Vagina (tissue), 2 donors: ENCODE measurements around the gene TMEM243. TPM values are rescaled to one million over a fixed set of nuclear protein-coding genes. Genes with fewer than 3 reads are reported as not detected.

Experiments used
- DNase-seq, 2 donors: peaks; one replicate each; pipeline ENCODE4 v3.0.0-alpha.2; 2017; ENCODE audit errors: extremely low spot score in 2 of 2
- H3K27ac ChIP-seq: fragments of 200-600 bp; sonication (generic); one replicate; pipeline ENCODE4 v1.5.1; 2019
- H3K27me3 ChIP-seq: fragments of 200-600 bp; sonication (generic); one replicate; pipeline ENCODE4 v1.5.1; 2019
- H3K36me3 ChIP-seq, 2 donors: fragments of 200-600 bp; sonication (generic); one replicate each; pipeline ENCODE4 v1.5.1; 2017 to 2019
- H3K4me1 ChIP-seq: fragments of 200-600 bp; sonication (generic); one replicate; pipeline ENCODE4 v1.5.1; 2019
- H3K4me3 ChIP-seq, 2 donors: fragments of 200-600 bp; sonication (generic); 1 replicate in 1 of 2; 2 replicates in 1 of 2; pipeline ENCODE4 v1.5.1; 2016 to 2019
- H3K9me3 ChIP-seq: fragments of 200-600 bp; sonication (generic); one replicate; pipeline ENCODE4 v1.5.1; 2019
- CTCF ChIP-seq, 3 experiments: fragments of 450-650 bp in 2 of 3; fragments of 200-600 bp in 1 of 3; sonication (generic) in 1 of 3; IDR thresholded peaks; one replicate each; pipeline ENCODE4 v1.5.1; 2017 to 2019; ENCODE audit warnings: antibody characterized with exemption in 3 of 3, mild to moderate bottlenecking in 2 of 3, moderate library complexity in 2 of 3
- POLR2A ChIP-seq, 2 donors: fragments of 450-650 bp; IDR thresholded peaks; one replicate each; pipeline ENCODE4 v1.6.1; 2017; ENCODE audit warnings: antibody characterized with exemption in 2 of 2, mild to moderate bottlenecking in 2 of 2, moderate library complexity in 2 of 2
- POLR2AphosphoS5 ChIP-seq, 2 donors: sonication (generic); formaldehyde crosslinking; IDR thresholded peaks; one replicate each; pipeline ENCODE4 v1.9.0; 2017; ENCODE audit warnings: antibody characterized with exemption in 2 of 2, mild to moderate bottlenecking in 2 of 2, low read depth in 1 of 2; ENCODE audit not compliant: insufficient read depth in 1 of 2
- intact Hi-C: fragments of 100-400 bp; cut with DNase I; formaldehyde crosslinking; loops from one replicate; pipeline ENCODE4 v1.15.1; 2023
- total RNA-seq: library from RNA; depleted of rRNA; stranded (reverse); fragments of >200 nt; gene quantifications from one replicate; pipeline ENCODE4 v1.2.3, GENCODE V29; 2016

Gene TMEM243
- total RNA-seq, 1 donor from 2014 or later = 36.6 TPM

- no peak for DNase-seq
- Histone ChIP-seq H3K27ac (no peak overlapping the region), H3K4me1 (no peaks in the 10 kb centered on the region), H3K27me3 (no peaks in the 10 kb centered on the region), H3K4me3 (no peak overlapping the region), H3K9me3 (no peaks in the 10 kb centered on the region), H3K36me3 (no peaks in the 10 kb centered on the region)
- intact Hi-C loops = loop anchor here (10.0 kb wide), 1 partner anchor 300 kb away; no protein-coding TSS in a partner anchor
- TF ChIP-seq CTCF (IDR thresholded peaks at IDR 0.05) (no peak), POLR2AphosphoS5 (IDR thresholded peaks at IDR 0.05; ENCODE audit: insufficient read depth in 1 of 2, low read depth in 1 of 2) (no peak), POLR2A (IDR thresholded peaks at IDR 0.05) (no peak)
Measured at GRCh38 chr7:87234949-87235348, 15.4 kb upstream of the TMEM243 start.

- Histone ChIP-seq H3K4me1 (no peaks in the 10 kb centered on the region), H3K9me3 (no peaks in the 10 kb centered on the region), H3K27ac (no peak overlapping the region), H3K36me3 (no peaks in the 10 kb centered on the region), H3K4me3 (no peak overlapping the region), H3K27me3 (no peaks in the 10 kb centered on the region)
- TF ChIP-seq CTCF (IDR thresholded peaks at IDR 0.05) (no peak), POLR2AphosphoS5 (IDR thresholded peaks at IDR 0.05; ENCODE audit: insufficient read depth in 1 of 2, low read depth in 1 of 2) (no peak), POLR2A (IDR thresholded peaks at IDR 0.05) (no peak)
- intact Hi-C loops = loop anchor here (10.0 kb wide), 1 partner anchor 297 kb away; no protein-coding TSS in a partner anchor
- no peak for DNase-seq
Measured at GRCh38 chr7:87231711-87232110, 12.2 kb upstream of the TMEM243 start.

- H3K27me3 ChIP-seq = no peaks in the 10 kb centered on the region
- H3K4me1 ChIP-seq = no peaks in the 10 kb centered on the region
- H3K27ac ChIP-seq = no peak overlapping the region
- intact Hi-C loops = loop anchor here (10.0 kb wide), 1 partner anchor 296 kb away; no protein-coding TSS in a partner anchor
- no peaks in the 10 kb centered on the region for H3K9me3 ChIP-seq
- no peak overlapping the region for H3K4me3 ChIP-seq
- TF ChIP-seq POLR2AphosphoS5 (IDR thresholded peaks at IDR 0.05; ENCODE audit: insufficient read depth in 1 of 2, low read depth in 1 of 2) (no peak), CTCF (IDR thresholded peaks at IDR 0.05) (no peak), POLR2A (IDR thresholded peaks at IDR 0.05) (no peak)
- DNase-seq = no peak
- H3K36me3 ChIP-seq = no peaks in the 10 kb centered on the region
Measured at GRCh38 chr7:87231258-87231657, 11.7 kb upstream of the TMEM243 start.

- Histone ChIP-seq H3K4me1 (no peaks in the 10 kb centered on the region), H3K36me3 (no peaks in the 10 kb centered on the region), H3K9me3 (no peaks in the 10 kb centered on the region), H3K27ac (no peak overlapping the region), H3K4me3 (no peak overlapping the region), H3K27me3 (no peaks in the 10 kb centered on the region)
- intact Hi-C loops = loop anchor here (10.0 kb wide), 1 partner anchor 72 kb away; the partner anchor contains the start of gene DMTF1
- DNase-seq = no peak
- no peak for TF ChIP-seq POLR2A (IDR thresholded peaks at IDR 0.05)
- TF ChIP-seq CTCF (IDR thresholded peaks at IDR 0.05) = no peak
- TF ChIP-seq POLR2AphosphoS5 (IDR thresholded peaks at IDR 0.05; ENCODE audit: insufficient read depth in 1 of 2, low read depth in 1 of 2) = no peak
Measured at GRCh38 chr7:87226495-87226894, 7.0 kb upstream of the TMEM243 start.

- no peak for DNase-seq
- no peak overlapping the region for H3K27ac ChIP-seq
- intact Hi-C loops = loop anchor here (10.0 kb wide), 1 partner anchor 71 kb away; the partner anchor contains the start of gene DMTF1
Measured at GRCh38 chr7:87225696-87226095, 6.2 kb upstream of the TMEM243 start.

More at GRCh38 chr7:87225696-87226095, 6.2 kb upstream of the TMEM243 start:
- H3K4me3 ChIP-seq = no peak overlapping the region
- H3K27me3 ChIP-seq = no peaks in the 10 kb centered on the region
- TF ChIP-seq CTCF (IDR thresholded peaks at IDR 0.05) = no peak
- TF ChIP-seq POLR2AphosphoS5 (IDR thresholded peaks at IDR 0.05; ENCODE audit: insufficient read depth in 1 of 2, low read depth in 1 of 2) = no peak
- TF ChIP-seq POLR2A (IDR thresholded peaks at IDR 0.05) = no peak
- no peaks in the 10 kb centered on the region for H3K36me3 ChIP-seq
- H3K9me3 ChIP-seq = no peaks in the 10 kb centered on the region
- H3K4me1 ChIP-seq = peaks cover 6% of the 10 kb centered on the region
